Left ventricle myocardium inferior (tissue), 1 donor: ENCODE results near the gene CNTN1. TPM values are rescaled to one million over a fixed set of nuclear protein-coding genes. Genes with fewer than 3 reads are reported as not detected.

Source experiments
- DNase-seq: peaks from one replicate; pipeline ENCODE4 v3.0.0-alpha.2; 2020
- H3K27ac ChIP-seq: fragments of 200-600 bp; replicated peaks from 2 replicates; pipeline ENCODE4 v1.8.0; 2021
- H3K27me3 ChIP-seq: fragments of 200-600 bp; 2 replicates; pipeline ENCODE4 v1.8.0; 2021; ENCODE audit warnings: low read depth
- H3K36me3 ChIP-seq: fragments of 200-600 bp; 2 replicates; pipeline ENCODE4 v1.8.0; 2021
- H3K4me1 ChIP-seq: fragments of 200-600 bp; 2 replicates; pipeline ENCODE4 v1.8.0; 2021
- H3K4me3 ChIP-seq: fragments of 200-600 bp; 2 replicates; pipeline ENCODE4 v1.8.0; 2021; ENCODE audit warnings: mild to moderate bottlenecking, moderate library complexity
- H3K9me3 ChIP-seq: fragments of 200-600 bp; replicated peaks from 2 replicates; pipeline ENCODE4 v1.8.0; 2021
- intact Hi-C: fragments of 100-400 bp; cut with micrococcal nuclease; formaldehyde crosslinking; loops from one replicate; pipeline ENCODE4 v1.11.0; 2022
- total RNA-seq: library from RNA; stranded (reverse); fragmentation: NEBNext Ultra II Directional; extraction: Animal tissue kit (Norgen Biotek cat#: 25700); gene quantifications from one replicate; pipeline ENCODE4 v1.2.1, GENCODE V29; 2021
- TF ChIP-seq, protein P1 (sequence below): fragments of 200-600 bp; IDR thresholded peaks from 2 replicates; pipeline ENCODE4 v1.8.0; 2021; ENCODE audit warnings: antibody characterized with exemption, mild to moderate bottlenecking, borderline replicate concordance
- donor health status: DM: no; HTN: yes; CAD: no; lungs with severe emphysema.

The CNTN1 gene
- total RNA-seq, 1 donor from 2014 or later = 0.11 TPM

- Histone ChIP-seq H3K4me3 (no peak overlapping the region), H3K9me3 (peaks cover 4% of the 10 kb centered on the region), H3K4me1 (no peaks in the 10 kb centered on the region), H3K36me3 (no peaks in the 10 kb centered on the region), H3K27me3 (no peaks in the 10 kb centered on the region), H3K27ac (no peak overlapping the region)
- DNase-seq = no peak
- intact Hi-C loops = no loop called here
- TF ChIP-seq, protein P1, sequence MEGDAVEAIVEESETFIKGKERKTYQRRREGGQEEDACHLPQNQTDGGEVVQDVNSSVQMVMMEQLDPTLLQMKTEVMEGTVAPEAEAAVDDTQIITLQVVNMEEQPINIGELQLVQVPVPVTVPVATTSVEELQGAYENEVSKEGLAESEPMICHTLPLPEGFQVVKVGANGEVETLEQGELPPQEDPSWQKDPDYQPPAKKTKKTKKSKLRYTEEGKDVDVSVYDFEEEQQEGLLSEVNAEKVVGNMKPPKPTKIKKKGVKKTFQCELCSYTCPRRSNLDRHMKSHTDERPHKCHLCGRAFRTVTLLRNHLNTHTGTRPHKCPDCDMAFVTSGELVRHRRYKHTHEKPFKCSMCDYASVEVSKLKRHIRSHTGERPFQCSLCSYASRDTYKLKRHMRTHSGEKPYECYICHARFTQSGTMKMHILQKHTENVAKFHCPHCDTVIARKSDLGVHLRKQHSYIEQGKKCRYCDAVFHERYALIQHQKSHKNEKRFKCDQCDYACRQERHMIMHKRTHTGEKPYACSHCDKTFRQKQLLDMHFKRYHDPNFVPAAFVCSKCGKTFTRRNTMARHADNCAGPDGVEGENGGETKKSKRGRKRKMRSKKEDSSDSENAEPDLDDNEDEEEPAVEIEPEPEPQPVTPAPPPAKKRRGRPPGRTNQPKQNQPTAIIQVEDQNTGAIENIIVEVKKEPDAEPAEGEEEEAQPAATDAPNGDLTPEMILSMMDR = no peak
These were observed 415.8 kb downstream of the CNTN1 start for GRCh38 chr12:41108032-41108431.

GRCh38 chr12:41112903-41113302, 420.7 kb downstream of the CNTN1 start:
- Histone ChIP-seq H3K4me1 (no peaks in the 10 kb centered on the region), H3K9me3 (peaks cover 4% of the 10 kb centered on the region), H3K4me3 (no peak overlapping the region), H3K36me3 (no peaks in the 10 kb centered on the region), H3K27ac (no peak overlapping the region), H3K27me3 (no peaks in the 10 kb centered on the region)
- TF ChIP-seq, protein P1 = no peak
- intact Hi-C loops = no loop called here
- DNase-seq = no peak

GRCh38 chr12:41120211-41120610, 428.0 kb downstream of the CNTN1 start:
- no peak for DNase-seq
- Histone ChIP-seq H3K9me3 (no peaks in the 10 kb centered on the region), H3K27me3 (no peaks in the 10 kb centered on the region), H3K27ac (no peak overlapping the region), H3K4me1 (no peaks in the 10 kb centered on the region), H3K4me3 (no peak overlapping the region), H3K36me3 (no peaks in the 10 kb centered on the region)
- TF ChIP-seq, protein P1 = no peak
- intact Hi-C loops = no loop called here

DNA sequence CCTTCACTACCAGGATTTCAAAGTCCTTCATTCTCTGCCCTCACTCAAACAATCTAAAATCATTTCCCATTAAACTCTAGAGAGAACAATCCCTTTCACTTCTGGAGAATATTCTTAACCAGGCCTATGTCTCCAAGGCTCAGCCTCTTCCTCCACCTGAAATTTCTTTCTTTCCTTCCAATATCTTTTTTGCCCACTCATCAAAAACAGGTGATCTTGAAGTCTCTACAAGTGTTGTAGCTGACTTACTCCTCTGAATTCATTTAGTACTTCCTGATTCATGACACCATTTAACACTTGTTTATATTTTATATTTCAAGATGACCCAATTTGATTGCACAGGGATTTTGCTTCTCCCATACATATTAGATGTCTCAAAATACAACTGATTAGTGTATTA, 429.1 kb downstream of the CNTN1 start:
- H3K27me3 ChIP-seq = no peaks in the 10 kb centered on the region
- TF ChIP-seq, protein P1 = no peak
- H3K9me3 ChIP-seq = peaks cover 5% of the 10 kb centered on the region
- no peaks in the 10 kb centered on the region for H3K4me1 ChIP-seq
- H3K27ac ChIP-seq = no peak overlapping the region
- no peak for DNase-seq
- intact Hi-C loops = no loop called here
- no peak overlapping the region for H3K4me3 ChIP-seq
- H3K36me3 ChIP-seq = no peaks in the 10 kb centered on the region
